Left ventricle myocardium inferior (tissue), 1 donor: ENCODE data around the gene AP4E1. TPM values are rescaled to one million over a fixed set of nuclear protein-coding genes. Genes with fewer than 3 reads are reported as not detected.

Experiments used
- DNase-seq: peaks from one replicate; pipeline ENCODE4 v3.0.0-alpha.2; 2020
- H3K27ac ChIP-seq: fragments of 200-600 bp; replicated peaks from 2 replicates; pipeline ENCODE4 v1.8.0; 2021
- H3K27me3 ChIP-seq: fragments of 200-600 bp; 2 replicates; pipeline ENCODE4 v1.8.0; 2021; ENCODE audit warnings: low read depth
- H3K36me3 ChIP-seq: fragments of 200-600 bp; 2 replicates; pipeline ENCODE4 v1.8.0; 2021
- H3K4me1 ChIP-seq: fragments of 200-600 bp; 2 replicates; pipeline ENCODE4 v1.8.0; 2021
- H3K4me3 ChIP-seq: fragments of 200-600 bp; 2 replicates; pipeline ENCODE4 v1.8.0; 2021; ENCODE audit warnings: mild to moderate bottlenecking, moderate library complexity
- H3K9me3 ChIP-seq: fragments of 200-600 bp; replicated peaks from 2 replicates; pipeline ENCODE4 v1.8.0; 2021
- CTCF ChIP-seq: fragments of 200-600 bp; IDR thresholded peaks from 2 replicates; pipeline ENCODE4 v1.8.0; 2021; ENCODE audit warnings: antibody characterized with exemption, mild to moderate bottlenecking, borderline replicate concordance
- intact Hi-C: fragments of 100-400 bp; cut with micrococcal nuclease; formaldehyde crosslinking; loops from one replicate; pipeline ENCODE4 v1.11.0; 2022
- total RNA-seq: library from RNA; stranded (reverse); fragmentation: NEBNext Ultra II Directional; extraction: Animal tissue kit (Norgen Biotek cat#: 25700); gene quantifications from one replicate; pipeline ENCODE4 v1.2.1, GENCODE V29; 2021
- donor health status: DM: no; HTN: yes; CAD: no; lungs with severe emphysema.

The AP4E1 gene
- total RNA-seq, 1 donor from 2014 or later, result 8.0 TPM

- Histone ChIP-seq H3K4me3 (no peak overlapping the region), H3K36me3 (no peaks in the 10 kb centered on the region), H3K9me3 (no peaks in the 10 kb centered on the region), H3K27me3 (no peaks in the 10 kb centered on the region), H3K4me1 (peaks cover 12% of the 10 kb centered on the region), H3K27ac (no peak overlapping the region)
- intact Hi-C loops, result no loop called here
- no peak for TF ChIP-seq CTCF
- DNase-seq, result no peak
Measured at GRCh38 chr15:50884540-50884939, 23.9 kb upstream of the AP4E1 start.

GRCh38 chr15:50886139-50886467, 22.4 kb upstream of the AP4E1 start:
- DNase-seq, result no peak
- H3K27ac ChIP-seq, result no peak overlapping the region
- peaks cover 12% of the 10 kb centered on the region for H3K4me1 ChIP-seq
- intact Hi-C loops, result no loop called here
- no peak overlapping the region for H3K4me3 ChIP-seq
- no peaks in the 10 kb centered on the region for H3K27me3 ChIP-seq
- H3K9me3 ChIP-seq, result peaks cover 10% of the 10 kb centered on the region
- no peak for TF ChIP-seq CTCF
- H3K36me3 ChIP-seq, result no peaks in the 10 kb centered on the region

GRCh38 chr15:50886611-50887345, 21.7 kb upstream of the AP4E1 start:
- Histone ChIP-seq H3K27ac (no peak overlapping the region), H3K36me3 (no peaks in the 10 kb centered on the region), H3K27me3 (no peaks in the 10 kb centered on the region), H3K4me3 (no peak overlapping the region), H3K4me1 (peaks cover 12% of the 10 kb centered on the region), H3K9me3 (peaks cover 14% of the 10 kb centered on the region)
- no peak for TF ChIP-seq CTCF
- no peak for DNase-seq
- intact Hi-C loops, result no loop called here

DNA sequence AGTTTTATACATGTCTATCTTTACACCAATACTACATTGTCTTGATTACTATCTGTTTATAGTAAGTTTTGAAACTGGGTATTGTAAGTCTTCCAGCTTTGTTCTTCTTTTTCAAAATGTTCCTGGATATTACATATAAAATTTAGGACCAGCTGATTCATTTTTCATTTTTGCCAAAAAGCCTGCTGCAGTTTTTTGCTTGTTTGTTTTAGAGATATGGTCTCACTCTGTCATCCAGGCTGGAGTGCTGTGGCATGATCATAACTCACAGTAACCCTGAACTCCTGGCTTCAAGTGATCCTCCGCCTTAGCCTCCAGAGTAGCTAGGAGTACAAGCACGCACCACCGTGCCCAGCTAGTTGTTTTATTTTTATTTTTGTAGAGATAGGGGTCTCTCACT, 20.4 kb upstream of the AP4E1 start:
- TF ChIP-seq CTCF, result no peak
- peaks cover 12% of the 10 kb centered on the region for H3K4me1 ChIP-seq
- no peak overlapping the region for H3K4me3 ChIP-seq
- no peaks in the 10 kb centered on the region for H3K27me3 ChIP-seq
- H3K27ac ChIP-seq, result no peak overlapping the region
- H3K9me3 ChIP-seq, result peaks cover 14% of the 10 kb centered on the region
- no peaks in the 10 kb centered on the region for H3K36me3 ChIP-seq
- no peak for DNase-seq
- intact Hi-C loops, result no loop called here

GRCh38 chr15:50889589-50889988, 18.9 kb upstream of the AP4E1 start:
- intact Hi-C loops, result no loop called here
- H3K4me1 ChIP-seq, result peaks cover 12% of the 10 kb centered on the region
- H3K9me3 ChIP-seq, result peaks cover 22% of the 10 kb centered on the region
- no peaks in the 10 kb centered on the region for H3K27me3 ChIP-seq
- no peak for DNase-seq
- no peak for TF ChIP-seq CTCF
- no peak overlapping the region for H3K4me3 ChIP-seq
- no peak overlapping the region for H3K27ac ChIP-seq
- peaks cover 2% of the 10 kb centered on the region for H3K36me3 ChIP-seq
